Esophagus muscularis mucosa (tissue), 4 donors: ENCODE measurements around the gene PHETA1. TPM values are rescaled to one million over a fixed set of nuclear protein-coding genes. Genes with fewer than 3 reads are reported as not detected.

ENCODE experiments used
- DNase-seq: peaks from one replicate; pipeline ENCODE4 v3.0.0-alpha.2; 2017; ENCODE audit errors: extremely low spot score
- H3K27ac ChIP-seq, 4 donors: fragments of 200-600 bp; sonication (generic); replicated peaks in 1 of 4; 1 replicate in 3 of 4; 2 replicates in 1 of 4; pipeline ENCODE4 v1.5.1; 2016 to 2019; ENCODE audit warnings: mild to moderate bottlenecking in 1 of 4
- H3K27me3 ChIP-seq, 4 donors: fragments of 200-600 bp; sonication (generic); one replicate each; pipeline versions ENCODE4 v1.5.1 to v1.6.0; 2016 to 2019
- H3K36me3 ChIP-seq, 4 donors: fragments of 200-600 bp; sonication (generic); one replicate each; pipeline ENCODE4 v1.5.1; 2016 to 2019
- H3K4me1 ChIP-seq, 4 donors: fragments of 200-600 bp; sonication (generic); one replicate each; pipeline ENCODE4 v1.5.1; 2016 to 2019
- H3K4me3 ChIP-seq, 4 donors: fragments of 200-600 bp; sonication (generic); 1 replicate in 2 of 4; 2 replicates in 2 of 4; pipeline ENCODE4 v1.5.1; 2016 to 2019; ENCODE audit warnings: mild to moderate bottlenecking in 4 of 4, moderate library complexity in 1 of 4
- H3K9me3 ChIP-seq, 4 donors: fragments of 200-600 bp; sonication (generic); 1 replicate in 3 of 4; 2 replicates in 1 of 4; pipeline ENCODE4 v1.5.1; 2016 to 2019
- EP300 ChIP-seq: sonication (generic); formaldehyde crosslinking; IDR thresholded peaks from one replicate; pipeline ENCODE4 v1.6.1; 2017; ENCODE audit warnings: antibody characterized with exemption
- POLR2A ChIP-seq: fragments of 450-650 bp; IDR thresholded peaks from one replicate; pipeline ENCODE4 v1.6.1; 2017; ENCODE audit warnings: antibody characterized with exemption, moderate library complexity, mild to moderate bottlenecking, low read depth
- POLR2AphosphoS5 ChIP-seq, 2 donors: sonication (generic); formaldehyde crosslinking; IDR thresholded peaks; one replicate each; pipeline ENCODE4 v1.6.1; 2017; ENCODE audit warnings: antibody characterized with exemption in 2 of 2
- WGBS: methylation state at CpG from one replicate; pipeline ENCODE4 v1.1.5; 2018; 5-methylcytosine and 5-hydroxymethylcytosine counted together
- intact Hi-C: fragments of 100-400 bp; cut with DNase I; formaldehyde crosslinking; loops from one replicate; pipeline ENCODE4 v1.15.1; 2023
- total RNA-seq, 4 donors: library from RNA; depleted of rRNA; stranded (reverse); fragments of >200 nt; gene quantifications; one replicate each; pipeline versions ENCODE4 v1.1.0 to v1.2.1, GENCODE V29; 2016
- TF ChIP-seq, protein P1 (sequence below), 3 experiments: fragments of 200-600 bp in 2 of 3; fragments of 450-650 bp in 1 of 3; sonication (generic) in 2 of 3; IDR thresholded peaks; one replicate each; pipeline ENCODE4 v1.5.1; 2017 to 2019; ENCODE audit warnings: antibody characterized with exemption in 3 of 3, mild to moderate bottlenecking in 2 of 3, moderate library complexity in 1 of 3

Gene PHETA1
- total RNA-seq, 4 donors from 2014 or later, result 5.8 to 15.6 (median 9.5) TPM

DNA sequence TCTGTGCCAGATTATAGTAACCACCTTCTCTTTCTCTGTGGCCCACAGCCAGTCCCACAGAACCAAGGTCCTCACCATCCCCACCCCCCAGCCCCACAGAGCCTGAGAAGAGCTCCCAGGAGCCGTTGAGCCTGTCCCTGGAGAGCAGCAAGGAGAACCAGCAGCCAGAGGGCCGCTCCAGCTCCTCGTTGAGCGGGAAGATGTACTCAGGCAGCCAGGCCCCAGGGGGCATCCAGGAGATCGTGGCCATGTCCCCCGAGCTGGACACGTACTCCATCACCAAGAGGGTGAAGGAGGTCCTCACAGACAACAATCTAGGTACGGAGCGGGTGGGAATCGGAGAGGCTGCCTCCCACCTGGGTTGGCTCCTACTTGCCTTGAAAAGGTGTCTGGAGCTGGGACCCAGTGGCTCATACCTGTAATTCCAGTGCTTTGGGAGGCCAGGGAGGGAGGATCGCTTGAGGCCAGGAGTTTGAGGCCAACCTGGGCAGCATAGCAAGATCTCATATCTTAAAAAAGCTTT, 34.4 kb downstream of the PHETA1 start:
- H3K27me3 ChIP-seq, result peaks cover 0 to 9% (median 0%) of the 10 kb centered on the region in 4 donors
- no peaks in the 10 kb centered on the region for H3K36me3 ChIP-seq
- intact Hi-C loops, result no loop called here
- no peak for DNase-seq
- no peak overlapping the region for H3K27ac ChIP-seq
- TF ChIP-seq, protein P1, sequence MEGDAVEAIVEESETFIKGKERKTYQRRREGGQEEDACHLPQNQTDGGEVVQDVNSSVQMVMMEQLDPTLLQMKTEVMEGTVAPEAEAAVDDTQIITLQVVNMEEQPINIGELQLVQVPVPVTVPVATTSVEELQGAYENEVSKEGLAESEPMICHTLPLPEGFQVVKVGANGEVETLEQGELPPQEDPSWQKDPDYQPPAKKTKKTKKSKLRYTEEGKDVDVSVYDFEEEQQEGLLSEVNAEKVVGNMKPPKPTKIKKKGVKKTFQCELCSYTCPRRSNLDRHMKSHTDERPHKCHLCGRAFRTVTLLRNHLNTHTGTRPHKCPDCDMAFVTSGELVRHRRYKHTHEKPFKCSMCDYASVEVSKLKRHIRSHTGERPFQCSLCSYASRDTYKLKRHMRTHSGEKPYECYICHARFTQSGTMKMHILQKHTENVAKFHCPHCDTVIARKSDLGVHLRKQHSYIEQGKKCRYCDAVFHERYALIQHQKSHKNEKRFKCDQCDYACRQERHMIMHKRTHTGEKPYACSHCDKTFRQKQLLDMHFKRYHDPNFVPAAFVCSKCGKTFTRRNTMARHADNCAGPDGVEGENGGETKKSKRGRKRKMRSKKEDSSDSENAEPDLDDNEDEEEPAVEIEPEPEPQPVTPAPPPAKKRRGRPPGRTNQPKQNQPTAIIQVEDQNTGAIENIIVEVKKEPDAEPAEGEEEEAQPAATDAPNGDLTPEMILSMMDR (IDR thresholded peaks at IDR 0.05), result no peak
- TF ChIP-seq EP300, result no peak
- no peak for TF ChIP-seq POLR2A
- WGBS, result 94% methylated on average over 10 of the region's 11 CpGs
- H3K9me3 ChIP-seq, result no peaks in the 10 kb centered on the region
- no peaks in the 10 kb centered on the region for H3K4me1 ChIP-seq
- no peak overlapping the region for H3K4me3 ChIP-seq

DNA sequence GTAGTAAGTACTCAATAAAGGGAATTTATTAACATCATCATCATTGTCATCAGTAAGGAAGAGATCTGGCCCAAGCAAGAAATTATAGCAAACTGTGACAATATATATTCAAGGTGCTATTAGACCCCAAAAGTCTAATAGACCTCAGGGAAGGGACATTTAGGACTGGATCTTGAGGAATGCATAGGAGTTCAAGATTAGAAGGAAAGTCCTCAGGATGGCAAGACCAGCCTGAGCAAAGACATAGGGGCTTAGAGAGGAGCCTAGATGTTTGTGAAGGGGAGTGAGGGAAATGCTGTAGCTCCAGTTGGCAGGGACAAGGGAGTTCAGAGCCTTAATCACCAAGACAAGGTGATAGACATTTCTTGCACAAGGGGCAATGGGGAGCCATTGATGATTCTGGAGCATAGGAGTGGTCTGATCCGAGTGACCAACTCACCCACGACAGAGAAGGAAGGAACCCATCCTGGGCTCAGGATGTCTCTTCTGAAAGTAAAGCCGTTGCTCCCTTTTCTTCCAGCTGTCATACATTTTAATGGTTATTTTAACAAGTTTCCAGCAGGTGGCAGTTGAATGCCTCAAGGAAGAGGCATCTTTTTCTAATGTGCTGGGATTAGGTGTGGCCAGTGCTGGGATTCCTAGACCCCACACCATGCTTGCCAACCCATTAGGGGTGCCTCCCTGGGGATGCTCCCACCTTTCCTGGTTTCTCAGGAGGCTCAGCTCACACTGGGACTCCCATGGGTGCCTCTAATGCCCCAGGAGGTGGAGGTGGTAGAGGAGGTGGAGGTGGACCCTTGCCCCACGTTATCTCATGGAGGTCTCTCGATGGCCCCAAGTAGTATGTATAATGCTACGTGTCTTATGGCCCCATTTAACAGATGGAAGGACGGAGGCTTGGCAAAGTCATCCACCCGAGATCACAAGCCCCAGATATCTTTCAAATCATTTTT, 37.8 kb downstream of the PHETA1 start:
- peaks cover 0 to 18% (median 0%) of the 10 kb centered on the region in 4 donors for H3K27me3 ChIP-seq
- H3K4me3 ChIP-seq, result no peak overlapping the region
- 57% methylated on average over 8 of the region's 8 CpGs for WGBS
- no peak for TF ChIP-seq EP300
- no peak for TF ChIP-seq POLR2AphosphoS5 (IDR thresholded peaks at IDR 0.05)
- TF ChIP-seq, protein P1 (IDR thresholded peaks at IDR 0.05), result peak in 1 of 3 experiments; percentile 40
- no peak for TF ChIP-seq POLR2A
- no peaks in the 10 kb centered on the region for H3K9me3 ChIP-seq
- intact Hi-C loops, result no loop called here
- H3K36me3 ChIP-seq, result no peaks in the 10 kb centered on the region
- no peaks in the 10 kb centered on the region for H3K4me1 ChIP-seq
- H3K27ac ChIP-seq, result no peak overlapping the region
- no peak for DNase-seq

DNA sequence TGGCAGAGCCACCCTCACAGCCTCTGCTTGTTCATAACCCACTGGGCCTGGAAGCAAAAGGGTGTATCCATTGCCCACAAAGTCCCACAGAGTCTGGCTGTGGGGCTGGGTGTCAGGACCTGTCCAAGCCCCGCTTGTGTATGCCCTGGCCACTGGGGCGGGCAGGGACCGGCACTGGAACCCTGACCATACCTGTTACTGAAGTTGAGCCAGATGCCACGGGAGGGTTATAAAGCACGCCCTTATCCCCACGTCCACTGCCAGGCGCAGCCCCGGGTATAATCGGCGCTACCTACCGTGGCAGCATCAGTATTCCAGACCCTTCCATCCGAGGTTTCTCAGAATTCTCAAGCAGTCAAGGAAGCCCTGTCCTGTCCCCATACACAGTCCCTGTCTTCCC, 40.8 kb downstream of the PHETA1 start:
- H3K36me3 ChIP-seq, result no peaks in the 10 kb centered on the region
- WGBS, result 80% methylated on average over 11 of the region's 12 CpGs
- H3K27ac ChIP-seq, result no peak overlapping the region
- no peak for DNase-seq
- H3K4me1 ChIP-seq, result no peaks in the 10 kb centered on the region
- TF ChIP-seq, protein P1 (IDR thresholded peaks at IDR 0.05), result no peak
- no peak for TF ChIP-seq EP300
- no peak for TF ChIP-seq POLR2A
- TF ChIP-seq POLR2AphosphoS5 (IDR thresholded peaks at IDR 0.05), result no peak
- no peaks in the 10 kb centered on the region for H3K9me3 ChIP-seq
- intact Hi-C loops, result no loop called here
- peaks cover 0 to 18% (median 0%) of the 10 kb centered on the region in 4 donors for H3K27me3 ChIP-seq
- H3K4me3 ChIP-seq, result no peak overlapping the region

DNA sequence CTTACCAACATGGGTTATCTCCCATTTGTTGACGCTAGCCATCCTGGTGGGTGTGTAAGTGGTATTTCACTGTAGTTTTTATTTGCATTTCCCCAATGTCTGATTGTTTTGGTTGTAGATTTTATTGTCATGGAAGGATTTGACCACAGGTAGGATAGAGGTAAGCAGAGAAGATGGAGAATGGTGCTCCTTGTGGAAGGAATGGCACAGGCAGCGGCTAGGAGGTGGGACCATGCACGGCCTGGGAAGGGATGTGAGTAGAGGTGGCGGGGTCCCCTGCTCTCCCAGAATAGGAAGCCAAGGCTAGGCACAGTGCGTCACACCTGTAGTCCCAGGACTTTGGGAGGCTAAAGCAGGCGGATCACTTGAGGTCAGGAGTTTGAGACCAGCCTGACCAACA, 41.4 kb downstream of the PHETA1 start:
- intact Hi-C loops, result no loop called here
- H3K36me3 ChIP-seq, result no peaks in the 10 kb centered on the region
- H3K27ac ChIP-seq, result no peak overlapping the region
- H3K9me3 ChIP-seq, result no peaks in the 10 kb centered on the region
- TF ChIP-seq POLR2A (no peak), EP300 (no peak), POLR2AphosphoS5 (IDR thresholded peaks at IDR 0.05) (no peak)
- TF ChIP-seq, protein P1 (IDR thresholded peaks at IDR 0.05), result no peak
- peaks cover 0 to 18% (median 0%) of the 10 kb centered on the region in 4 donors for H3K27me3 ChIP-seq
- no peak overlapping the region for H3K4me3 ChIP-seq
- no peak for DNase-seq
- no peaks in the 10 kb centered on the region for H3K4me1 ChIP-seq
- WGBS, result 93% methylated on average over 6 of the region's 6 CpGs
